Common myeloid progenitor, CD34-positive (primary cell): ENCODE results near the gene CCDC78. TPM values are rescaled to one million over a fixed set of nuclear protein-coding genes. Genes with fewer than 3 reads are reported as not detected.

Source experiments
- CTCF ChIA-PET: fragments of 350-600 bp; sonication (Branson Sonifier 250); formaldehyde crosslinking; loops from one replicate; lab custom pipeline; 2021; ENCODE audit warnings: antibody characterized with exemption; lab: Charles Lee
- POLR2A ChIA-PET: fragments of 350-600 bp; sonication (Branson Sonifier 250); formaldehyde crosslinking; loops from one replicate; lab custom pipeline; 2021; ENCODE audit warnings: antibody characterized with exemption; lab: Charles Lee
- DNase-seq, 3 donors: peaks; one replicate each; pipeline versions ENCODE4 v3.0.0 to v3.0.0-alpha.2; 2013
- H3K27ac ChIP-seq, 2 experiments: 1 replicate in 1 of 2; 2 replicates in 1 of 2; pipeline ENCODE4 v1.7.0; 2013; ENCODE audit warnings: inconsistent platforms in 2 of 2, low read length in 2 of 2, mild to moderate bottlenecking in 2 of 2, low read depth in 1 of 2, moderate library complexity in 1 of 2; ENCODE audit not compliant: severe bottlenecking in 2 of 2, insufficient read depth in 1 of 2, poor library complexity in 1 of 2
- H3K27me3 ChIP-seq, 5 experiments: replicated peaks in 2 of 5; 1 replicate in 3 of 5; 2 replicates in 2 of 5; pipeline versions ENCODE4 v1.6.1 to v1.7.0; 2013; ENCODE audit warnings: low read length in 4 of 5, mild to moderate bottlenecking in 2 of 5, moderate library complexity in 2 of 5, inconsistent platforms in 1 of 5; ENCODE audit not compliant: insufficient read depth in 5 of 5, control insufficient read depth in 4 of 5
- H3K36me3 ChIP-seq, 4 experiments: 1 replicate in 2 of 4; 2 replicates in 2 of 4; pipeline versions ENCODE4 v1.6.1 to v1.7.0; 2013; ENCODE audit warnings: low read length in 3 of 4, control low read depth in 1 of 4, mild to moderate bottlenecking in 1 of 4; ENCODE audit not compliant: control insufficient read depth in 4 of 4, insufficient read depth in 4 of 4
- H3K4me1 ChIP-seq, 4 experiments: 1 replicate in 3 of 4; 2 replicates in 1 of 4; pipeline versions ENCODE4 v1.6.1 to v1.7.1; 2013; ENCODE audit warnings: low read length in 3 of 4, mild to moderate bottlenecking in 3 of 4, control low read depth in 1 of 4, inconsistent platforms in 1 of 4, moderate library complexity in 1 of 4; ENCODE audit not compliant: control insufficient read depth in 4 of 4, insufficient read depth in 4 of 4; ENCODE audit errors: control extremely low read depth in 1 of 4
- H3K4me3 ChIP-seq, 7 experiments: 1 replicate in 4 of 7; 2 replicates in 3 of 7; pipeline versions ENCODE4 v1.5.1 to v1.7.0; 2013; ENCODE audit warnings: mild to moderate bottlenecking in 7 of 7, low read length in 6 of 7, moderate library complexity in 6 of 7, inconsistent platforms in 2 of 7, low read depth in 2 of 7, control low read depth in 1 of 7; ENCODE audit not compliant: insufficient read depth in 4 of 7, control insufficient read depth in 1 of 7; ENCODE audit errors: extremely low read depth in 1 of 7
- H3K9me3 ChIP-seq, 5 experiments: 1 replicate in 4 of 5; 2 replicates in 1 of 5; pipeline versions ENCODE4 v1.6.1 to v1.7.1; 2013; ENCODE audit warnings: low read length in 4 of 5, mild to moderate bottlenecking in 2 of 5, inconsistent platforms in 1 of 5, low read depth in 1 of 5, moderate library complexity in 1 of 5; ENCODE audit not compliant: control insufficient read depth in 4 of 5, insufficient read depth in 2 of 5; ENCODE audit errors: control extremely low read depth in 1 of 5
- WGBS: methylation state at CpG from one replicate; pipeline ENCODE4 v1.1.5; 2013; ENCODE audit not compliant: insufficient coverage; 5-methylcytosine and 5-hydroxymethylcytosine counted together
- polyA plus RNA-seq: library from polyadenylated mRNA; unstranded; fragments of 120-200 nt; gene quantifications from one replicate; pipeline ENCODE4 v1.2.1, GENCODE V29; 2013

The CCDC78 gene
- polyA plus RNA-seq: 7.3 TPM

DNA sequence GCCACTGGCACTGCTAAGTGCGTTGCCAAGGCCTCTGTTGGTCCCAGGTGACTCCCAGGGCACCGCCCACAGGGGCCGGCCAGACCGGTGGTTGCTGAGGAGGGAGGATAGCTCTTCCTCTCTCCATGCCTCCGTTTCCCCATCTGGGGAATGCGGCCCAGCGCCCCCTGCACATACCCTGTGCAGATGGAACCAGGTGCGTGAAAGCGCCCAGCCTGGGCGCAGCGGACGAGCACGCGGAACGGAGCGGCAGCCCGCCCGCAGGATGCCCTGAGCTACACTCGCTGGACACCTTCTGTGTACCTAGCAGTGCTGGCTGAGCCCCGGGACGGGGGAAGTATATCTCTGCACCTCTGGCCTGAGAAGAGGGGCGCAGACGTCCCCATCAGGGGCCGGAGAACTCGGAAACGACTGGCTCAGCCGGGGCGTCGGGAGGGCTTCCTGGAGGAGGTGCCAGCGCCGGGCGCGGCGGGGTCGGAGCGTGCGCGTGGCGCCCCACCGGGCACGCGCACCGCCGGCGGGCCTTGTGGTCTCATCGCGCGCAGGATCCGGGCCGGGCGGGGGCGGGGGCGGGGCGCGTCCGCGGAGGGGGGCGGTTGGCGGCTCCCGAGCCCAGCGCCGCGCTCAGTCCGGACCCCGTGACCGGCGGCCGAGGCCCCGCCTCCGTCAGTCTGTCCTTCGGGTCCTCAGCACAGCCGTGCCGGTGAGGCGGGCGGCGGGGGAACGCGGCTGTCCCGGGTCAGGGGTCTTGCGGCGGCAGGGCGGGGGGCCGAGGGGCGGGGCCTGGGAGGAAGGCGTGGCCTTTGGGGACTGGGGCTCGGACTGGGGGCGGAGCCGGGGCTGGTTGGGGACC lies at the start of gene CCDC78, which contains the start of gene HAGHL:
Gene CCDC78, minus strand, starts transcription at position 6 of the 853 bp plus-strand sequence. CDS start 76 bp downstream, outside the sequence.
Gene HAGHL, plus strand, starts transcription at position 669 of the 853 bp plus-strand sequence. CDS start 404 bp downstream, outside the sequence.
- POLR2A ChIA-PET: interaction anchor here (1.4 to 1.6 kb wide), 2 partner anchors 10 to 14 kb away, joined by 4 read pairs; partner anchors contain the start of gene CIAO3
- DNase-seq: peak in 2 of 3 donors; percentile 42 to 49
- H3K27ac ChIP-seq: peak within 1 kb of the TSS in 1 of 2 experiments; percentile 43
- H3K4me1 ChIP-seq: peaks cover 0 to 24% (median 22%) of the 10 kb centered on the region in 4 experiments
- H3K36me3 ChIP-seq: peaks cover 0 to 25% (median 17%) of the 10 kb centered on the region in 4 experiments
- H3K27me3 ChIP-seq: peaks cover 0 to 10% (median 0%) of the 10 kb centered on the region in 5 experiments
- 2% methylated on average over 68 of the region's 88 CpGs for WGBS
- H3K9me3 ChIP-seq: no peaks in the 10 kb centered on the region
- CTCF ChIA-PET: interaction anchor here (1.1 to 2.8 kb wide), 5 partner anchors 9 to 28 kb away, joined by 3 to 15 read pairs (median 4); no protein-coding TSS in a partner anchor
- H3K4me3 ChIP-seq: peak within 1 kb of the TSS; percentile 31 to 83 (median 68)

DNA sequence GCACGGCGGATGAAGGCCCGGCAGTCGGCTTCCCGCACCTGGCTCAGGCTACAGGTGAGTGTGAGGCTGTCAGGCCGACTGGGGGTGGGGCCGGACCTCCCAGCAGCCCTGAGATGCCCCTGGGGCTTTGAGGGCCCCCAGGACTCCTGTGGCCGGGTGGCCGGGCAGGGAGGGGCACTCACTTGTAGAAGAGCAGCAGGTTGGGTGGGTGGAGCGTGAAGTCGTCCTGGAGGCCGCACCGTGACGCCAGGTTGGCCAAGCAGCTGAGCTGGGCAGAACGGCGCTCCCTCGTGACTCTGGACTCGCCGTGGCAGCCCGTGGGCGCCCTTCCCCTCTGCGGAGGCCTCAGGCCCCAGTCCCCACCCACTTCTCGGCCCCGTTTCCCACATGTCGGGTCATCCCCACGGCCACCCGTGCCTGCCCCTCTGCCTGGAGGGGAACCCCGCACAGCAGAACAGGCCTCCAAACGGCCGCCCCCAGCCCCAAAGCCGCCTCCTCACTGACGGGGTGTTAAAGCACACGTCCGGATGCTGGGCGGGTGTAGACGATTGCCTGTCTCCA lies 49.1 kb upstream of the CCDC78 start:
- H3K9me3 ChIP-seq: no peaks in the 10 kb centered on the region
- DNase-seq: no peak
- no peaks in the 10 kb centered on the region for H3K36me3 ChIP-seq
- H3K27me3 ChIP-seq: peaks cover 0 to 10% (median 3%) of the 10 kb centered on the region in 5 experiments
- ChIA-PET POLR2A (interaction anchor here (0.6 kb wide), 1 partner anchor 69 kb away, joined by 3 read pairs; no protein-coding TSS in a partner anchor), CTCF (no interaction called here)
- no peak overlapping the region for H3K27ac ChIP-seq
- peaks cover 0 to 7% (median 3%) of the 10 kb centered on the region in 4 experiments for H3K4me1 ChIP-seq
- H3K4me3 ChIP-seq: no peak overlapping the region
- 92% methylated on average over 25 of the region's 36 CpGs for WGBS

DNA sequence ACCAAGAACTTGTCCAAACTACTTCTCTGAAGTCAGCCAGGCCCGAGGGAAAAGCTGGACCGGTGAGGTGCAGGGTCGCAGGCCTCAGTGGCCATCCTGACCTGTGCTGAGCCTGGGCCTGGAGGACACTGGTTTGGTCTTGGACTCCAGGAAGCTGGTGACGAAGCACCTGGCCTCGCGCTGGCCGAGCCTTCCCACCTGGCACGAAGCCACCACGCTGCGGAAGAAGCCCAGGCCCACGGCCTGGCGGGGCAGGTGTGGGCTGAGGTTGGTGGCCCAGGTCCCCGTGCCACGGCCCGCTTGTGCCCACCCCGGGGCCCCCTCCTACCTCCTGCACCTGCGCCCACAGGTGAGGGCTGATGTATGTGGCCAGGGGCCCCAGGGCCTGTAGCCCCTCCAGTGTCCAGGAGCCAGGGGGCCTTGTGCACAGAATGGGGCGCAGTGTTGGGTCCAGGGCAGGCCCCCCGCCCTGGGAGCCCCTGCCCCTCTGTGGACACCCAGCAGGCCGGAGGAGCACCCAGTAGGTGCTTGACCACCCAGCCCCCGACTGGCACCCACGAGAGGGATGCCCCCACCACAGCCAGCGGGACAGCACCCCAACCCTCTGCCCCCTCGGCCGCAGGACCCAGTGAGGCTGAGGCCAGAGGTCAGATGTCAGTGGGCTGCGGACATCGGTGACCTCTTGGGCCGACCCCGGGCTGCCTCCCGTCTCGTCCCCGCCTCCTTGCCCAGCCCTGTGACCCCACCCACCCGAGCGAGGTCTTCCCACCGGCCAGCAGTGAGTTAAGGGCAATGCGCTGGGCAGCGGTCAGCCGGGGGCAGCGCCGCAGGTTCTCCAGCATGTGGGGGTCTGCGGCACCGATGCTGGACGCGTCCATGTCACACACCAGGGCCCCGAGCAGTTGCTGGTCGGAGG lies 48.1 kb upstream of the CCDC78 start:
- no peak overlapping the region for H3K27ac ChIP-seq
- H3K36me3 ChIP-seq: no peaks in the 10 kb centered on the region
- H3K27me3 ChIP-seq: peaks cover 0 to 7% (median 3%) of the 10 kb centered on the region in 5 experiments
- 92% methylated on average over 32 of the region's 46 CpGs for WGBS
- peaks cover 0 to 8% (median 5%) of the 10 kb centered on the region in 4 experiments for H3K4me1 ChIP-seq
- H3K4me3 ChIP-seq: no peak overlapping the region
- CTCF ChIA-PET: no interaction called here
- H3K9me3 ChIP-seq: no peaks in the 10 kb centered on the region
- no peak for DNase-seq
- POLR2A ChIA-PET: no interaction called here

DNA sequence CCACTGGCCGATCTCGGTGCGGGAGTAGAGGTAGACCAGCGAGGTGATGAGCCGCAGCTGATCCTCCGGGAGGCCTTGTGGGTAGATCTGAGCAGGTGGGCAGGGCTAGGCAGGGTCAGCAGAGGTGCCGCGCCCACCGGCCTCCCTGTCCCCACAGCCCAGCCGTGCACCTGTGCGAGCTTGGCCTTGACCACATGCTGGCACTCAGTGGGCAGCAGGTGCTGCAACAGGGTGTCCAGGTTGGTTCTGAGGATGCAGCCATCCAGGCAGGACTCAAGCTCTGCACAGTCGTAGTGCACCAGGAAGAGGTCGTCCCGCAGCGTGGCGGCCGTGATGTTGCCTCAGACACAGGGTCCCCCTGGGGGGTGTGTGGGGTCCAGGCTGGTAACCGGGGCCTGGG lies 46.7 kb upstream of the CCDC78 start:
- POLR2A ChIA-PET: no interaction called here

DNA sequence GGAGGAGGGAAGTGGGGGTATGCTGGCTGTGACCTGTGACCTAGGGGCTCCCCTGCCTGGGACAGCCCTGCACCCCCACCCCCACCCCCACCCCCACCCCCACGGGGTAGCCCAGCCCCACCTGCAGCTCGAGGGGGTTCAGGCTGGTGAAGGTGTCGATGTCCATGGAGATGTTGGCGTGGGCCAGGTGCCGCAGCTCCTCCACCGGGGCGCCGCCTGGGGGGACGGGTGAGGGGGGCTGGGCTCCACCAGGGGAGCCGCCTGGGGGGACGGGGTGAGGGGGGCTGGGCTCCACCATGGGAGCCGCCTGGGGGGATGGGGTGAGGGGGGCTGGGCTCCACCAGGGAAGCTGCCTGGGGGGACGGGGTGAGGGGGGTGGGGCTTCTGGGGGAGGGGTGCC lies 44.2 kb upstream of the CCDC78 start:
- Histone ChIP-seq H3K9me3 (no peaks in the 10 kb centered on the region), H3K36me3 (no peaks in the 10 kb centered on the region), H3K27me3 (no peaks in the 10 kb centered on the region), H3K4me3 (no peak overlapping the region), H3K27ac (no peak overlapping the region), H3K4me1 (peaks cover 0 to 11% (median 0%) of the 10 kb centered on the region in 4 experiments)
- DNase-seq: no peak
- WGBS: no CpG with 5 or more reads among the region's 13 CpGs
- ChIA-PET CTCF (interaction anchor here (1.2 to 1.3 kb wide), 2 partner anchors 11 to 14 kb away, joined by 3 to 8 read pairs; no protein-coding TSS in a partner anchor), POLR2A (no interaction called here)

More for the DNA sequence above, 46.7 kb upstream of the CCDC78 start:
- WGBS: 97% methylated on average over 8 of the region's 18 CpGs
- Histone ChIP-seq H3K9me3 (no peaks in the 10 kb centered on the region), H3K27ac (no peak overlapping the region), H3K36me3 (no peaks in the 10 kb centered on the region), H3K4me1 (peaks cover 0 to 9% (median 4%) of the 10 kb centered on the region in 4 experiments), H3K27me3 (peaks cover 0 to 2% (median 0%) of the 10 kb centered on the region in 5 experiments), H3K4me3 (no peak overlapping the region)
- no peak for DNase-seq
- CTCF ChIA-PET: interaction anchor here (0.9 to 1.6 kb wide), 3 partner anchors 12 to 27 kb away, joined by 3 to 4 read pairs (median 3); no protein-coding TSS in a partner anchor

DNA sequence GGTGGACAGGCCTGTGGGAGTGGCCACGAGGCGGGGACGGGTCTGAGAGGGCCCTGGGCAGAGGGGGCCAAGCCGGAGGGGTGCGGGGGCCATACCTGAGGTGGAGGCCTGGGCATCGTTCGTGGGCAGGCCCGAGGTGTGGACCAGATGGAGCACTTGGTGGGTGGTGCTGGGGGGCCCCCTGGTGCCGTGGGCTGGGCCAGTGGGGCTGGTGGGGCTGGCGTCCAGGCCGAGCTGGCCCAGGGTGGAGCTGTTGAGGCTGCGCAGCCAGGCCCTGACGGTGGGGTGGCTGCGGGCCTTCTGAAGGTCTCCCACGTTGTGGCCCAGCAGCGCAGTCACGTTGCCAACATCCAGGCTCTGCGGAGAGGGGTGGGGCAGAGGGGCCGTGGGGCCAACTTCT lies 43.7 kb upstream of the CCDC78 start:
- Histone ChIP-seq H3K36me3 (no peaks in the 10 kb centered on the region), H3K4me1 (peaks cover 0 to 11% (median 0%) of the 10 kb centered on the region in 4 experiments), H3K4me3 (no peak overlapping the region), H3K27me3 (no peaks in the 10 kb centered on the region), H3K27ac (no peak overlapping the region), H3K9me3 (no peaks in the 10 kb centered on the region)
- ChIA-PET POLR2A (no interaction called here), CTCF (interaction anchor here (1.2 kb wide), 1 partner anchor 10 kb away, joined by 3 read pairs; no protein-coding TSS in a partner anchor)
- 93% methylated on average over 13 of the region's 19 CpGs for WGBS
- no peak for DNase-seq
